Activated CD4-positive, alpha-beta memory T cell treated with anti-CD3 and anti-CD28 coated beads, Interleukin-2, amount 10 ng/mL, durations not matched to agents 7 days and 5 days (primary cell): ENCODE data around the gene TXNDC8. TPM values are rescaled to one million over a fixed set of nuclear protein-coding genes. Genes with fewer than 3 reads are reported as not detected.

Experiments
- CTCF ChIA-PET: fragments of 350-600 bp; sonication (Branson Sonifier 250); formaldehyde crosslinking; loops from one replicate; lab custom pipeline; 2021; ENCODE audit warnings: antibody characterized with exemption, inconsistent platforms; lab: Charles Lee
- POLR2A ChIA-PET: fragments of 350-600 bp; sonication (Branson Sonifier 250); formaldehyde crosslinking; loops from one replicate; lab custom pipeline; 2021; ENCODE audit warnings: antibody characterized with exemption; lab: Charles Lee
- DNase-seq: peaks from one replicate; pipeline ENCODE4 v3.0.0-alpha.2; 2020
- H3K27ac Mint-ChIP-seq: one replicate; pipeline ENCODE4 v1.8.0; 2021; ENCODE audit warnings: mild to moderate bottlenecking, mixed read lengths
- H3K27me3 Mint-ChIP-seq: one replicate; pipeline ENCODE4 v1.8.0; 2021; ENCODE audit warnings: mixed read lengths
- H3K36me3 Mint-ChIP-seq: one replicate; pipeline ENCODE4 v1.8.0; 2021; ENCODE audit warnings: low read depth, mixed read lengths
- H3K4me1 Mint-ChIP-seq: one replicate; pipeline ENCODE4 v1.8.0; 2021; ENCODE audit warnings: mixed read lengths
- H3K4me3 Mint-ChIP-seq: one replicate; pipeline ENCODE4 v1.8.0; 2021; ENCODE audit warnings: mild to moderate bottlenecking, mixed read lengths
- H3K9me3 Mint-ChIP-seq: one replicate; pipeline ENCODE4 v1.8.0; 2021; ENCODE audit warnings: mixed read lengths
- total RNA-seq, 2 experiments: library from RNA; stranded (reverse); gene quantifications; one replicate each; pipeline ENCODE4 v1.2.3, GENCODE V29; 2021

TXNDC8 gene
- total RNA-seq, 2 experiments from 2014 or later, result not detected

DNA sequence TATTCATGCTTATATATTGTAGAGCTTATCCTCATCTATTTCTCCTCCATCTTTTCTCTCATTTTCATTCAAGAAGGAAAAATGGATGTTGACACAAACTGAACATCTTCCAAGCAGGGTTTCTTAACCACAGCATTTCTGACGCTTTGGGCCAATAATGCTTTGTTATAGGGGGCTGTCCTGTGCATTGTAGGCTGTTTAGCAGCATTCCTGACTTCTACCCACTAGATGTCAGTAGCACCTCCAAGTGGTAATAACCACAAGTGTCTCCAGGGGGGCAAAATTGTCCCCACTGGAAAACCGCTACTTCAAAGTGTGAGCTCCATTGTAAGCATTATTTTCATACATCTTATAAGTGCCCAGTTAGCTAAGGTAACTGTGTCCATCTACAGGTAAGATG lies 2.6 kb upstream of the TXNDC8 start:
- Mint-ChIP-seq H3K36me3 (no peaks in the 10 kb centered on the region), H3K27ac (no peak overlapping the region), H3K9me3 (no peaks in the 10 kb centered on the region), H3K4me1 (no peaks in the 10 kb centered on the region), H3K27me3 (peaks cover 1% of the 10 kb centered on the region), H3K4me3 (no peak overlapping the region)
- ChIA-PET CTCF (no interaction called here), POLR2A (no interaction called here)
- DNase-seq, result no peak

DNA sequence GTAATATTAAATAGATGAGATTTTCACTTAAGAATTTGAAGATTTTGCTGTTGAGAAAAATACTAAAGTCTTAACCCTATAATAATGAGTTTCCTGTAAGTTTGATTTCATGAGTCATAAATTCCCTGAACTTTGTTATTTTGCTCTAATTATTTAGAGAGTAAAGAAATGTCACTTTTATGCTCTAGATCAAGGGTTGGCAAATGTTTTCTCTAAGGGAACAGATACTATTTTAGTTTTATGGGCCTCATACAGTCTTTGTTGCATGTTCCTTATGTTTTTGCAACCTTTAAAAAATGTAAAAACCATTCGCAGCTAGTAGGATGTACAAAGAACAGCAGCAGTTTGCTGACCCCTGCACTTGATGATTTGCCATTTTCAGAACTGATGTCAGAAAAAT lies 480 bp upstream of the TXNDC8 start:
- no peak overlapping the region for H3K4me3 Mint-ChIP-seq
- no peaks in the 10 kb centered on the region for H3K36me3 Mint-ChIP-seq
- no peak overlapping the region for H3K27ac Mint-ChIP-seq
- DNase-seq, result no peak
- CTCF ChIA-PET, result no interaction called here
- no peaks in the 10 kb centered on the region for H3K4me1 Mint-ChIP-seq
- H3K9me3 Mint-ChIP-seq, result no peaks in the 10 kb centered on the region
- POLR2A ChIA-PET, result no interaction called here
- H3K27me3 Mint-ChIP-seq, result peaks cover 1% of the 10 kb centered on the region

DNA sequence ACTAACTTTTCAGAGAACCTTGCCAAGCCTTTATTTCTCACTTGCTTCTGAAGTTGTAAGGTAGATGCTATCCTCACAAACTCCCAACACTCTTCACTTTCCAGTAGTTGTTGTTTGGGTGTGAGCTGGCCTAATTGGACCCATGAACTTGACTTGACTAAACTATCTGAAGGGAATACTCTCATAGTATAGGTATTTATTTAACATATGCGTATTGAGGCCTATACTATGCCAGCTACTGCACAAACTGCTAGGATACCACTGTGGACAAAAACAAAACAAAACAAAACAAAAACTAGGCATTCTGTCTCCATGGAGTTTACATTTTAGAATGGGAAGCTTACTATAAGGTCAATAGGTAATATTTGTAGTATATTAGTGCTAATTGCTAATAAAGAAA lies 1.3 kb downstream of the TXNDC8 start:
- Mint-ChIP-seq H3K4me3 (no peak overlapping the region), H3K27me3 (peaks cover 1% of the 10 kb centered on the region), H3K27ac (no peak overlapping the region), H3K36me3 (no peaks in the 10 kb centered on the region), H3K9me3 (no peaks in the 10 kb centered on the region), H3K4me1 (no peaks in the 10 kb centered on the region)
- CTCF ChIA-PET, result no interaction called here
- no peak for DNase-seq
- POLR2A ChIA-PET, result no interaction called here

DNA sequence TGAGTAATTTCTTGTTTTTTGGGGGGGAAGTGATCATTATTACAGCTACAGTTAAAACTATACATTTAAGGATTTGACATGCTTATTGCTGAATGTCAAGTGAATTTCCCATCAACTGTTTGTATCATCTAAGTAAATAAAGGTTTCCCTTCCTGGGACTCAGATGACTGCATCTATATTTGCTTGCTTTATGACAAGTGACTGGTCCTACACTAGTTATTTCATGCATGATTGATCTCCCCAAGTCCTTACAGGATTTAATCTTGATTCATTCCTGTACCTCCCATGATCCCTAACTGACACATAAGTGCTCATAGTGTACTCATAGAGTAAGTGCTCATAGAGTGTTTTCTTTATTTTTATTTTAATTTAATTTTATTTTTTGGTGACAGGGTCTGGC lies 2.8 kb downstream of the TXNDC8 start:
- ChIA-PET CTCF (no interaction called here), POLR2A (no interaction called here)
- DNase-seq, result no peak
- Mint-ChIP-seq H3K36me3 (no peaks in the 10 kb centered on the region), H3K9me3 (no peaks in the 10 kb centered on the region), H3K4me1 (no peaks in the 10 kb centered on the region), H3K27me3 (peaks cover 5% of the 10 kb centered on the region), H3K27ac (no peak overlapping the region), H3K4me3 (no peak overlapping the region)

DNA sequence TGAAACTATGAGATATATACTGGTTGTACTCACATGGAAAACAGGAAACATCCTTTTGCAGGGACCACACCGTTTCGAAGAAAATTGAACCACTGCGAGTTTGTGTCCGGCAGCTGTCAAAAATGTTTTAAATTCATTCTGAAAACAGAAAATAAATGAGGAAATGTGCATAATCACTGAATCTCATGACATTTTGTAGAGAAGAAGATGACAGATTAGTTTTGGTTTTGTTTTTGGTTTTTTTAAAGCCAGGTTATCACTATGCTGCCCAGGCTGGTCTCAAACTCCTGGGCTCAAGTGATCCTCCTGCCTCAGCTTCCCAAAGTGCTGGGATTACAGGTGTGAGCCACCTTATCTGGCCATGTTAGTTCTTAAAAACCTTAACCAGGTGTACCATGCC lies 3.5 kb downstream of the TXNDC8 start:
- ChIA-PET POLR2A (no interaction called here), CTCF (no interaction called here)
- H3K4me3 Mint-ChIP-seq, result no peak overlapping the region
- H3K4me1 Mint-ChIP-seq, result no peaks in the 10 kb centered on the region
- no peaks in the 10 kb centered on the region for H3K36me3 Mint-ChIP-seq
- H3K9me3 Mint-ChIP-seq, result no peaks in the 10 kb centered on the region
- H3K27me3 Mint-ChIP-seq, result peaks cover 5% of the 10 kb centered on the region
- DNase-seq, result no peak
- no peak overlapping the region for H3K27ac Mint-ChIP-seq

DNA sequence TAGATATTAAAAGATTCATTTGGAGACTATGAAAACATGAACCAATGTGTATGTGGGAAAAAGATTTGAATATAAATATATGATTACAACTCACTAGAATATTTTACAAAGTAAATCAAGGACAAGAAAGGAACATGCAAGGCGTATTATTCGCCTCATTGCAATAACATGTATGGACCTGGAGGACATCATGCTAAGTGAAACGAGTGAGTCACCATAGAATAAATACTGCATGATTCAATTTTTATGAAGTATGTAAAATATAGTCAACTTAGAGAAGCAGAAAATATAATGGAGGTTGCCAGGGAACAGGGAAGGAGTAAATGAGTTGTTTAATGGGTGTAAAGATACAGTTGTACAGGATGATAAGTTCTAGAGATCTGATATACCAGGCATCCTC lies 4.9 kb downstream of the TXNDC8 start:
- Mint-ChIP-seq H3K4me3 (no peak overlapping the region), H3K36me3 (no peaks in the 10 kb centered on the region), H3K27ac (no peak overlapping the region), H3K4me1 (no peaks in the 10 kb centered on the region), H3K9me3 (no peaks in the 10 kb centered on the region), H3K27me3 (peaks cover 7% of the 10 kb centered on the region)
- ChIA-PET CTCF (no interaction called here), POLR2A (no interaction called here)
- no peak for DNase-seq

DNA sequence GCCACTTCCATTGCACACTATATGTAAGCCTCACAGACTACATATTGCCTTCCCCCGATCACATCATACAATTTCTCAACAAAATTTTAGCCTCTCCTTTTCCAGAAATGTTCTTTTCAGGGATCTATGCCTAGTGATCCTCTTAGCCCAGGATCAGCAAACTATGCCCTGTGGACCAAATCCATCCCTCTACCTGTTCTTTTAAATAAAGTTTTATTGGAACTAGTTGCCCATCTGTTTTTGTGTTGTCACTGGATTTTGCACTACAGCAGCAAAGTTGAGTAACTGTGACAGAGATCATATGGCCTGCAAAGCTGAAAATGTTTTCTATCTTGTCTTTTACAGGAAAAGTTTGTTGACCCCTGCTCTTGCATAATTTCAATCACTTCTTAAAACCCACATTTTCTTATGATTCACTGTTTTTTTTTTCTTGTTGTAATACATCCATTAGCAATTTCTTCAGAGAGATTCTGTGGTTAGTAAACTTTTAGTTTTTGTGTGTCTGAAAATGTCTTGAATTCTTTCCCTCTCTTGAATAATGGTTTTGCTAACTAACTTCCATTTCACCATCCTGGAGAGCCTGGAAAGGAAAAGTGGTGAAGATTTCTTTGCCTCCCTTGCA lies 7.1 kb downstream of the TXNDC8 start:
- H3K4me3 Mint-ChIP-seq, result no peak overlapping the region
- peaks cover 5% of the 10 kb centered on the region for H3K27me3 Mint-ChIP-seq
- ChIA-PET CTCF (no interaction called here), POLR2A (no interaction called here)
- no peaks in the 10 kb centered on the region for H3K4me1 Mint-ChIP-seq
- H3K36me3 Mint-ChIP-seq, result no peaks in the 10 kb centered on the region
- no peak for DNase-seq
- no peak overlapping the region for H3K27ac Mint-ChIP-seq
- H3K9me3 Mint-ChIP-seq, result no peaks in the 10 kb centered on the region

DNA sequence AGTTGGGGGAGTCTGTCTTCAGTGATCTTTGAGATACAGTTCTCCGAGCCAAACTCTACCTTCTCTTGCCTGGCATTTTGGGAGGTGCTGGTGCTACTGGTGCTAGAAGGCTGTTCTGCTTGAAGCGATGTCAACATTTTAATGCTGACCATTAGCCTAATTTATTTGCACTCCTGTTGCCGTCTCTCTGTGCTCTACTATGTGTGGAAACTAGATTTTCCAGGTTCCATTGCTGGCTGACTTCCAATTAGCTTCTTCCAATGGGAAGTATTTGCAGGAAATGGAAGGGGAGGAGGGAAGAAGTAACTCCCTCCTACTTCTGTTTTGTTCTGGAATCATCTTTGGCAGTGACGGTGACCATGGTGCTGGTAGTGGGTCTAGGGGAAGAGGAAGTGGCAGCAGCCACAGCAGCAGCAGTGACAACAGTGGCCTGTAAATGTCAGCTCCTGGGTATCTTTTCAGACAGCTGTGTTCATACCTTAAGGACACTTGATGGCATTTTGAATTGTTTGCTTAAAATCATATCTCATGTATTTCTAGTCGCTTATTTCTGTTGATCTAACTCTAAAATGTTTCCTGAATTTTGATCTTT lies 7.9 kb downstream of the TXNDC8 start:
- Mint-ChIP-seq H3K27ac (no peak overlapping the region), H3K36me3 (no peaks in the 10 kb centered on the region), H3K9me3 (no peaks in the 10 kb centered on the region), H3K27me3 (peaks cover 5% of the 10 kb centered on the region), H3K4me3 (no peak overlapping the region), H3K4me1 (no peaks in the 10 kb centered on the region)
- CTCF ChIA-PET, result no interaction called here
- POLR2A ChIA-PET, result no interaction called here
- no peak for DNase-seq

DNA sequence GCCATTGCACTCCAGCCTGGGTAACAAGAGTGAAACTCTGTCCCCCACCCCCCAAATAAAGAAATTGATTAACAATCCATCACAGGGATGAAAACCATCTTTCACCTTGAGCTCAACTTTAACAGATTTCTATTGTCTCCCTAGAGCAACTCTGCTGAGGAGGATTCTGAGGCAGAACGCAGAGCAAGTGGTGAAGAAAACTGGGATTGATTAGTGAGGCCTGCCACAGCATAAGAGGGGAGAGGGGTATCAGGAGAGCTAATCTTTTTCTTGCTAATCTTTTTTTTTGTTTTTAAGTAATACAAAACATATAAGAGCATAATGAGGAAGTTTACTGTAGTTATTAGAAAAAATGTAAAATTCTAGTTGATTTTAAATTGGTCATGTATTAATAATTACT lies 8.9 kb downstream of the TXNDC8 start:
- Mint-ChIP-seq H3K27me3 (peaks cover 5% of the 10 kb centered on the region), H3K4me1 (no peaks in the 10 kb centered on the region), H3K27ac (no peak overlapping the region), H3K4me3 (no peak overlapping the region), H3K36me3 (no peaks in the 10 kb centered on the region), H3K9me3 (no peaks in the 10 kb centered on the region)
- no peak for DNase-seq
- POLR2A ChIA-PET, result no interaction called here
- CTCF ChIA-PET, result no interaction called here

DNA sequence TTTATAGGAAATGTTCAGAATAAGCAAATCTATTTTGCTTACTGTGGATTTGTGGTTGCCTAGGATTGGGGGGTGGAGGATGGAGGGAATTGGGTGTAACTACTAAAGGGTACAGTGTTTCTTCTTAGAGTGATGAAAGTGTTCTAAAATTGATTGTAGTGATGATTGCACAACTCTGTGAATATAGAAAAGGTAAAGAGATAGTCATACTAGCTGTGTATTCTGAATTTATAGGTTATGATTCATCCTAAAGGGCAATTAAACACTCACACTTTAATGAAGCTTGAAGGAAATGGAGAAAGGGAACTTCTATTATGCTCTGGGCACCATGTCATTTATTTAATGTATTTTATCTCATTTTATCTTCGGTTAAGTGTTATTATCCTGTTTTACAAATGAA lies 9.9 kb downstream of the TXNDC8 start:
- H3K9me3 Mint-ChIP-seq, result no peaks in the 10 kb centered on the region
- no peaks in the 10 kb centered on the region for H3K36me3 Mint-ChIP-seq
- H3K27ac Mint-ChIP-seq, result no peak overlapping the region
- no peak overlapping the region for H3K4me3 Mint-ChIP-seq
- no peak for DNase-seq
- POLR2A ChIA-PET, result no interaction called here
- H3K27me3 Mint-ChIP-seq, result peaks cover 5% of the 10 kb centered on the region
- CTCF ChIA-PET, result no interaction called here
- no peaks in the 10 kb centered on the region for H3K4me1 Mint-ChIP-seq

DNA sequence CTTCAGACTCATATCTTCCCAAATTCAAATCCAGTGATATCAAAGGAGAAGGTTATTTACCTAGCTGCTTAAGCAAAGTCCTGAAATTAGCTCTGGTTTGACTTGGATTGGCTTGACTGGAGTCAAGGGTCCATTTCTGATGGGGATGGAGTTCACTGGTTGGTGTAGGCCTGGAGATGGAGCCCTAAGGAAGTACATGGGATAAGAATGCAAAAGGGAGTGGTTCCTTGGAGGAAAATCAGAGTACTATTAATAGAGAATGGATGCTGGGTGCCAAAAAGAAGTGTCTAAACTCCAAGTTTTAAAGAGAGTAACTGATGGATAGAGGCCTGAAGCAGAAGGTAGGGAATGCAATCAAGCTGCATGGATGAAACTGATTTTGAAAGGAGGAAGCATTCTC lies 13.8 kb downstream of the TXNDC8 start:
- CTCF ChIA-PET, result interaction anchor here (0.6 kb wide), 1 partner anchor 142 kb away, joined by 4 read pairs; no protein-coding TSS in a partner anchor

DNA sequence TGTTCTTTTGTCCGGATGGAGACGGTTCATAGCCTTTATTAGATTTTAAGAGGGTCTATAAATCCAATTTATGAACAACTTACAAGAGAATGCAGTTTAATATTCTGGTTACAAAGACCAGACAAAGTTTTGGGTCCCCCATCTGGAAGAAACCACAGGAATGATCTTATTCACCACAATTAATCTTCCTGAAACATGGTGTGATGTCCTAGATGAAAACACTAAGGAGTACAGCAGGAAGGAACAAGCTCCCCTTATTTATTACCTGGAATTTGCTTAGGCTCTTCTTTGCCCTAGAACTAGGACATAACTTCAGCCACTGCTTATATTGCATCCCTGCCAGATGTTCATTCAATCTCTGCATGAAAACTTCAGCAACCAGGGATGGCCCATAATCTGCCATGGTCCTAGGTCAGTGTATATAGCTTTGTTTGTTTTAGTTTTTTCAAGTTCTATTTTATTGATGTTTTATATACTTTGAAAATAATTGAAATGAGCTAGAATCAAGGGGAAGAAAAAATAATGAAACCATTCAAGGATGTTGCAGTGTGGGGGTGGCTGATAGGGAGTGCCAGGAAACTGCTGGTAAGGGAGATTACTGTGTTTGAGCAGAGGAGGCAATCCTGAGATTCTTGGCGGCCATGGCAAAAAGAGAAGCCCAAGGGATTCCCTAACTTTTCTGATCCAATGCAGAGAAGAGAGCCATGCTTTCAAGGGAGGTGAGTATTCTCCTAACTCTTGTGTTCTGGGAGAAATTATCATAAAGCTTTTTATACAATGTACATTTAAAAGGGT lies 16.8 kb downstream of the TXNDC8 start:
- H3K4me1 Mint-ChIP-seq, result no peaks in the 10 kb centered on the region
- no peak overlapping the region for H3K27ac Mint-ChIP-seq
- H3K27me3 Mint-ChIP-seq, result peaks cover 4% of the 10 kb centered on the region
- ChIA-PET CTCF (no interaction called here), POLR2A (no interaction called here)
- no peaks in the 10 kb centered on the region for H3K9me3 Mint-ChIP-seq
- DNase-seq, result no peak
- no peak overlapping the region for H3K4me3 Mint-ChIP-seq
- H3K36me3 Mint-ChIP-seq, result no peaks in the 10 kb centered on the region

More for the DNA sequence above, 13.8 kb downstream of the TXNDC8 start:
- DNase-seq, result no peak
- H3K27ac Mint-ChIP-seq, result no peak overlapping the region
- no peaks in the 10 kb centered on the region for H3K9me3 Mint-ChIP-seq
- POLR2A ChIA-PET, result interaction anchor here (1.1 kb wide), 1 partner anchor 17 kb away, joined by 3 read pairs; no protein-coding TSS in a partner anchor
- no peaks in the 10 kb centered on the region for H3K36me3 Mint-ChIP-seq
- no peak overlapping the region for H3K4me3 Mint-ChIP-seq
- H3K4me1 Mint-ChIP-seq, result no peaks in the 10 kb centered on the region
- H3K27me3 Mint-ChIP-seq, result peaks cover 5% of the 10 kb centered on the region

DNA sequence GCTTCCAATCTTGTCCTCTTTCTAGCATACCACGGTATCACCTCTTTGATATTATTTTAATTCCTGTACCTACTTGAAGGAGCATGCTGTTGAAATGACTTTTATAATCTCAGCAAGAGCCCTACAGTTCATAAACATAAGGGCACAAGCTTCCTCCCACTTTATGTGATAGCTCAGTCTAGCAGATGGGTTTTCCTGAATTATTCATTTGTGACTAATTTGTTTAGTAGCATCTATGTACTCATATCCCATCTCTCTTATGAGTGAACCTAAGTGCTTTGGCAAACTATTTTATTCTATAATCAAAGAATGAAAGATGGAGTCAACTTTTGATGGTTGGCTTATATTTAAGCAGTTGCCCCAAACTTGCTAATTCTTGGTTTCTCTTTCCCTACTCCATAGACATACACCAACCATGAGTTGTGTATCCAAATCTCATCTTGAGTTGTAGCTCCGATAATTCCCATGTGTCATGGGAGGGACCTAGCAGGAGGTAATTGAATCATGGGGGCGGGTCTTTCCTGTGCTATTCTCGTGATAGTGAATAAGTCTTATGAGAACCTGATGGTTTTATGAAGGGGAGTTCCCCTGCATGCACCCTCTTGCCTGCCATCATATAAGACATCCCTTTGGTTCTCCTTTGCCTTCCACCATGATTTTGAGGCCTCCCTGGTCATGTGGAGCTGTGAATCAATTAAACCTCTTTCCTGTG lies 17.7 kb downstream of the TXNDC8 start:
- Mint-ChIP-seq H3K36me3 (no peaks in the 10 kb centered on the region), H3K9me3 (no peaks in the 10 kb centered on the region), H3K4me1 (no peaks in the 10 kb centered on the region), H3K4me3 (no peak overlapping the region), H3K27me3 (peaks cover 4% of the 10 kb centered on the region), H3K27ac (no peak overlapping the region)
- CTCF ChIA-PET, result no interaction called here
- DNase-seq, result no peak
- POLR2A ChIA-PET, result no interaction called here
